Osteocyte (in vitro differentiated cells): Measurements from ENCODE around the gene DST. TPM values are rescaled to one million over a fixed set of nuclear protein-coding genes. Genes with fewer than 3 reads are reported as not detected.
A peak's percentile ranks its signal among the peaks of the same experiment; 100 is the strongest.

Source experiments
- DNase-seq: peaks from one replicate; pipeline ENCODE4 v3.0.0; 2021; ENCODE audit warnings: mixed read lengths; ENCODE audit not compliant: unreplicated experiment; ENCODE audit errors: extremely low spot score
- H3K27ac Mint-ChIP-seq: one replicate; pipeline ENCODE4 v1.8.0; 2021; ENCODE audit warnings: mild to moderate bottlenecking, mixed read lengths; ENCODE audit not compliant: unreplicated experiment
- H3K27me3 Mint-ChIP-seq: one replicate; pipeline ENCODE4 v1.8.0; 2021; ENCODE audit warnings: mixed read lengths; ENCODE audit not compliant: unreplicated experiment
- H3K36me3 Mint-ChIP-seq: one replicate; pipeline ENCODE4 v1.8.0; 2021; ENCODE audit warnings: mixed read lengths; ENCODE audit not compliant: unreplicated experiment
- H3K4me1 Mint-ChIP-seq: one replicate; pipeline ENCODE4 v1.8.0; 2021; ENCODE audit warnings: mixed read lengths; ENCODE audit not compliant: unreplicated experiment
- H3K4me3 Mint-ChIP-seq: one replicate; pipeline ENCODE4 v1.8.0; 2021; ENCODE audit warnings: mild to moderate bottlenecking, moderate library complexity, mixed read lengths; ENCODE audit not compliant: unreplicated experiment
- H3K9me3 Mint-ChIP-seq: one replicate; pipeline ENCODE4 v1.8.0; 2021; ENCODE audit warnings: mixed read lengths; ENCODE audit not compliant: unreplicated experiment
- total RNA-seq: library from RNA; stranded (reverse); gene quantifications from 2 replicates; pipeline ENCODE4 v1.2.1, GENCODE V29; 2021
- TF ChIP-seq, protein P1 (sequence below): fragments of 200-600 bp; sonication (generic); IDR thresholded peaks from 2 replicates; pipeline ENCODE4 v1.5.0; 2021; ENCODE audit warnings: antibody characterized with exemption, mild to moderate bottlenecking, moderate library complexity

Gene DST
- total RNA-seq, 1 donor from 2014 or later, result 240 TPM

GRCh38 chr6:56552187-56553130 lies 90.2 kb downstream of the DST start:
- DNase-seq, result no peak

DNA sequence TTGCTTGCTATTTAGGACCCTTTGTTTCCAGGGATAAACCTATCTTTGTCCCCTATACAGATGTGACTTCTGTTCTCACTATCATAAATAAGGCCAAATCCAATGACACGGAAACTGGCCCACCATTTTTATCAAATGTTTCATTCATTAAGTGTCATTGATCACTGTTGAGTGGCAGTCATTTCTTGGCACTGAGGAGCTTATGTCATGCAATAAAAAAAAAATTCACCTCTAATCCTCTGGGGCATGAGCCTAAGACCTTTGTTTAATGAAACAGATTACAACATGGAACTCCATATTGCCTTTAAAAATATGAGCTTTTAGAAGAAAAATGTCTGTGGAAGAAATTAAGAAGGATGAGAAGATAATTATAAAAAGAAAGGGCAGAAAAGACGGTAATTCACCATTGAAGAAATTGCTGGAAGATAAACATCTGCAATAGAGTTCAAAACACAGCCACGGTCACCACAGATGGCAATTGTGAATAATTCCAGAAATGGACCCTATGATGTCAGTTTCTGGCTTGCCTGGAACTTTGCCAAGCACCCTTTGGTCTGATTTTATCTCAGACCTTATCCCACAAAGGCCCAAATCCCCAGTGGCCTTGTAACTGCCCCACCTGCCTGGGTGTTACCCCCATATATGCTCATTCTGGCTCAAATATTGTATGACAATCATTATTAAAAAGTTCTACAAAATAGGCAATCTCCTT lies 91.1 kb downstream of the DST start:
- H3K4me3 Mint-ChIP-seq, result no peak overlapping the region
- peaks cover 30% of the 10 kb centered on the region for H3K36me3 Mint-ChIP-seq
- no peak overlapping the region for H3K27ac Mint-ChIP-seq
- TF ChIP-seq, protein P1, sequence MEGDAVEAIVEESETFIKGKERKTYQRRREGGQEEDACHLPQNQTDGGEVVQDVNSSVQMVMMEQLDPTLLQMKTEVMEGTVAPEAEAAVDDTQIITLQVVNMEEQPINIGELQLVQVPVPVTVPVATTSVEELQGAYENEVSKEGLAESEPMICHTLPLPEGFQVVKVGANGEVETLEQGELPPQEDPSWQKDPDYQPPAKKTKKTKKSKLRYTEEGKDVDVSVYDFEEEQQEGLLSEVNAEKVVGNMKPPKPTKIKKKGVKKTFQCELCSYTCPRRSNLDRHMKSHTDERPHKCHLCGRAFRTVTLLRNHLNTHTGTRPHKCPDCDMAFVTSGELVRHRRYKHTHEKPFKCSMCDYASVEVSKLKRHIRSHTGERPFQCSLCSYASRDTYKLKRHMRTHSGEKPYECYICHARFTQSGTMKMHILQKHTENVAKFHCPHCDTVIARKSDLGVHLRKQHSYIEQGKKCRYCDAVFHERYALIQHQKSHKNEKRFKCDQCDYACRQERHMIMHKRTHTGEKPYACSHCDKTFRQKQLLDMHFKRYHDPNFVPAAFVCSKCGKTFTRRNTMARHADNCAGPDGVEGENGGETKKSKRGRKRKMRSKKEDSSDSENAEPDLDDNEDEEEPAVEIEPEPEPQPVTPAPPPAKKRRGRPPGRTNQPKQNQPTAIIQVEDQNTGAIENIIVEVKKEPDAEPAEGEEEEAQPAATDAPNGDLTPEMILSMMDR, result no peak
- H3K4me1 Mint-ChIP-seq, result peaks cover 48% of the 10 kb centered on the region
- H3K27me3 Mint-ChIP-seq, result no peaks in the 10 kb centered on the region
- no peak for DNase-seq
- H3K9me3 Mint-ChIP-seq, result no peaks in the 10 kb centered on the region

More at GRCh38 chr6:56552187-56553130, 90.2 kb downstream of the DST start:
- Mint-ChIP-seq H3K27me3 (no peaks in the 10 kb centered on the region), H3K36me3 (peaks cover 36% of the 10 kb centered on the region), H3K4me3 (no peak overlapping the region), H3K27ac (peak overlapping the region; percentile 3), H3K4me1 (peaks cover 47% of the 10 kb centered on the region), H3K9me3 (no peaks in the 10 kb centered on the region)
- TF ChIP-seq, protein P1, result no peak

GRCh38 chr6:56550301-56550700 lies 92.4 kb downstream of the DST start:
- TF ChIP-seq, protein P1, result no peak
- DNase-seq, result no peak
- Mint-ChIP-seq H3K27me3 (no peaks in the 10 kb centered on the region), H3K36me3 (peaks cover 25% of the 10 kb centered on the region), H3K9me3 (no peaks in the 10 kb centered on the region), H3K4me1 (peaks cover 51% of the 10 kb centered on the region), H3K4me3 (peak overlapping the region; percentile 1), H3K27ac (peak overlapping the region; percentile 3)

GRCh38 chr6:56549014-56549413 lies 93.7 kb downstream of the DST start:
- H3K36me3 Mint-ChIP-seq, result peaks cover 17% of the 10 kb centered on the region
- TF ChIP-seq, protein P1, result peak; percentile 38
- H3K4me3 Mint-ChIP-seq, result no peak overlapping the region
- H3K4me1 Mint-ChIP-seq, result peaks cover 55% of the 10 kb centered on the region
- H3K27ac Mint-ChIP-seq, result peak overlapping the region; percentile 54
- H3K27me3 Mint-ChIP-seq, result no peaks in the 10 kb centered on the region
- no peak for DNase-seq
- H3K9me3 Mint-ChIP-seq, result no peaks in the 10 kb centered on the region

DNA sequence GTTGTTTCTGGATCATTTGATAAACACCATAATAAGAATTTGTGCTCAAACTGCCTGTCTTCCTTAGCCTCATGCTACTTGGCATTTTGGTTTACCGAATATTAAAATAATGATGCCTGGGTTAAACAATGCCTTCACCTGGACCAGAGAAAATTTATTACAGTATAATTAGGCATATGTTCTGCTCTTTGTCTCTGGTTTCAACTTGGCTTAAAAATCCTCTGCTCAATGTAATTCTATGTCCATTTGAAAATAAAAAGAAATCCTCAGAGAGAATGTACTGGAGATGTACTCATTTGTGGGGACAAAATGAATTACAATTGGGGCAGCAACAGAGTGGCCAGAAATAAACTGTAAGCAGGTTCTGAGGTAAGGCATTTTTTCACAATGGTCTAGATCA lies 95.0 kb downstream of the DST start:
- H3K27ac Mint-ChIP-seq, result peak overlapping the region; percentile 34
- peaks cover 7% of the 10 kb centered on the region for H3K36me3 Mint-ChIP-seq
- H3K9me3 Mint-ChIP-seq, result no peaks in the 10 kb centered on the region
- TF ChIP-seq, protein P1, result no peak
- H3K27me3 Mint-ChIP-seq, result no peaks in the 10 kb centered on the region
- H3K4me1 Mint-ChIP-seq, result peaks cover 52% of the 10 kb centered on the region
- no peak overlapping the region for H3K4me3 Mint-ChIP-seq
- no peak for DNase-seq
